Right lobe of liver (tissue), 4 donors: ENCODE data around the gene SIL1.

Experiments
- POLR2A ChIP-seq: fragments of 450-650 bp; IDR thresholded peaks from one replicate; pipeline ENCODE4 v1.6.1; 2017; ENCODE audit warnings: antibody characterized with exemption, mild to moderate bottlenecking
- TF ChIP-seq, protein P1 (sequence below), 4 donors: fragments of 200-600 bp in 3 of 4; fragments of 450-650 bp in 1 of 4; IDR thresholded peaks; one replicate each; pipeline versions ENCODE4 v1.5.1 to v1.8.0; 2016 to 2022; ENCODE audit warnings: antibody characterized with exemption in 4 of 4, mild to moderate bottlenecking in 2 of 4
- donor health status: DM: no; HTN: no; CAD: no.
- donor health status: DM: no; HTN: no; CAD: no.
- donor health status: DM: no; HTN: yes; CAD: no.

DNA sequence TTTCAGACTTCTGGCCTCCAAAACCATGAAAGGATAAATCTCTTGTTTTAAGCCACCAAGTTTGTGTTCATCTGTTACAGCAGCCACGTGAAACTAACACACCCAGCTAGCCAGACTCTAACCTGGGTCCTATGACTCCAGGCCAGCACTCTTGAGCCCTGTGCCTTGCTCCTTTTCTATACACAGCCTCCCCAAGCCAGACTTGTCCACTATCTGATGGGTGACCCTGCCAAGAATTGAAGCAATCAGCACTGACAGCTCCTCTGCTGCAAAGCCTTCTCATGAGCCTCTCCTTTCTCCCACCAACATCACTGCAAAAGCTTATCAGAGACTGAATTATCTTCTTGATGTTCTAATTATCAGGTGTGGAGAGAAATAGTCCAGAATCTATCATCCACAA is 41.4 kb downstream of the SIL1 start:
- TF ChIP-seq, protein P1, sequence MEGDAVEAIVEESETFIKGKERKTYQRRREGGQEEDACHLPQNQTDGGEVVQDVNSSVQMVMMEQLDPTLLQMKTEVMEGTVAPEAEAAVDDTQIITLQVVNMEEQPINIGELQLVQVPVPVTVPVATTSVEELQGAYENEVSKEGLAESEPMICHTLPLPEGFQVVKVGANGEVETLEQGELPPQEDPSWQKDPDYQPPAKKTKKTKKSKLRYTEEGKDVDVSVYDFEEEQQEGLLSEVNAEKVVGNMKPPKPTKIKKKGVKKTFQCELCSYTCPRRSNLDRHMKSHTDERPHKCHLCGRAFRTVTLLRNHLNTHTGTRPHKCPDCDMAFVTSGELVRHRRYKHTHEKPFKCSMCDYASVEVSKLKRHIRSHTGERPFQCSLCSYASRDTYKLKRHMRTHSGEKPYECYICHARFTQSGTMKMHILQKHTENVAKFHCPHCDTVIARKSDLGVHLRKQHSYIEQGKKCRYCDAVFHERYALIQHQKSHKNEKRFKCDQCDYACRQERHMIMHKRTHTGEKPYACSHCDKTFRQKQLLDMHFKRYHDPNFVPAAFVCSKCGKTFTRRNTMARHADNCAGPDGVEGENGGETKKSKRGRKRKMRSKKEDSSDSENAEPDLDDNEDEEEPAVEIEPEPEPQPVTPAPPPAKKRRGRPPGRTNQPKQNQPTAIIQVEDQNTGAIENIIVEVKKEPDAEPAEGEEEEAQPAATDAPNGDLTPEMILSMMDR (IDR thresholded peaks at IDR 0.05) = no peak
- TF ChIP-seq POLR2A = no peak
